CD14-positive monocyte (primary cell): ENCODE measurements around the gene FOXO3. TPM values are rescaled to one million over a fixed set of nuclear protein-coding genes. Genes with fewer than 3 reads are reported as not detected.
A peak's percentile ranks its signal among the peaks of the same experiment; 100 is the strongest.

Experiments used
- DNase-seq, 3 donors: peaks; one replicate each; pipeline ENCODE4 v3.0.0-alpha.2; 2011 to 2022
- H2AFZ ChIP-seq: 2 replicates; pipeline ENCODE4 v1.6.0; 2012; ENCODE audit warnings: mild to moderate bottlenecking, low read depth, low read length, inconsistent platforms; ENCODE audit not compliant: insufficient read depth, poor library complexity, severe bottlenecking
- H3K27ac ChIP-seq, 2 donors: 1 replicate in 1 of 2; 2 replicates in 1 of 2; pipeline ENCODE4 v1.5.1; 2012 to 2013; ENCODE audit warnings: low read length in 2 of 2, control low read depth in 1 of 2, inconsistent platforms in 1 of 2, low read depth in 1 of 2, mild to moderate bottlenecking in 1 of 2
- H3K27me3 ChIP-seq, 2 donors: one replicate each; pipeline versions ENCODE4 v1.6.0 to v1.6.1; 2011 to 2013; ENCODE audit warnings: low read length in 2 of 2; ENCODE audit not compliant: control insufficient read depth in 2 of 2, insufficient read depth in 2 of 2
- H3K36me3 ChIP-seq, 2 donors: replicated peaks in 1 of 2; 1 replicate in 1 of 2; 2 replicates in 1 of 2; pipeline versions ENCODE4 v1.5.1 to v1.6.1; 2012 to 2013; ENCODE audit warnings: low read length in 2 of 2, control low read depth in 1 of 2, inconsistent platforms in 1 of 2, mild to moderate bottlenecking in 1 of 2; ENCODE audit not compliant: insufficient read depth in 2 of 2, control insufficient read depth in 1 of 2
- H3K4me1 ChIP-seq, 2 donors: 1 replicate in 1 of 2; 2 replicates in 1 of 2; pipeline versions ENCODE4 v1.5.1 to v1.6.1; 2012 to 2013; ENCODE audit warnings: low read length in 2 of 2, control low read depth in 1 of 2, inconsistent platforms in 1 of 2, mild to moderate bottlenecking in 1 of 2, moderate library complexity in 1 of 2; ENCODE audit not compliant: insufficient read depth in 2 of 2, control insufficient read depth in 1 of 2
- H3K4me2 ChIP-seq: replicated peaks from 2 replicates; pipeline ENCODE3; 2012; ENCODE audit warnings: low read length, moderate library complexity, mild to moderate bottlenecking; ENCODE audit not compliant: poor library complexity, severe bottlenecking; ENCODE audit errors: extremely low read depth
- H3K4me3 ChIP-seq, 3 experiments: fragments of 200-600 bp in 1 of 3; sonication (generic) in 1 of 3; replicated peaks in 1 of 3; 1 replicate in 2 of 3; 2 replicates in 1 of 3; pipeline ENCODE4 v1.5.1; 2011 to 2013; ENCODE audit warnings: low read length in 3 of 3, mild to moderate bottlenecking in 3 of 3, control low read depth in 2 of 3, low read depth in 2 of 3, inconsistent platforms in 1 of 3, moderate library complexity in 1 of 3
- H3K79me2 ChIP-seq: 2 replicates; pipeline ENCODE4 v1.6.0; 2012; ENCODE audit warnings: mild to moderate bottlenecking, control low read depth, inconsistent platforms, low read length, moderate library complexity; ENCODE audit not compliant: insufficient read depth
- H3K9ac ChIP-seq: 2 replicates; pipeline ENCODE4 v1.6.0; 2017; ENCODE audit warnings: low read length, mild to moderate bottlenecking; ENCODE audit not compliant: insufficient read depth, poor library complexity, severe bottlenecking
- H3K9me3 ChIP-seq, 2 donors: replicated peaks in 1 of 2; 1 replicate in 1 of 2; 2 replicates in 1 of 2; pipeline versions ENCODE4 v1.5.1 to v1.6.1; 2012 to 2013; ENCODE audit warnings: low read length in 2 of 2, control low read depth in 1 of 2; ENCODE audit not compliant: control insufficient read depth in 1 of 2, insufficient read depth in 1 of 2
- H4K20me1 ChIP-seq: 2 replicates; pipeline ENCODE4 v1.6.0; 2012; ENCODE audit warnings: mild to moderate bottlenecking, low read length, control low read depth, moderate library complexity; ENCODE audit not compliant: insufficient read depth
- H3K27ac Mint-ChIP-seq, 7 donors: one replicate each; pipeline ENCODE4 v1.8.0; 2020; ENCODE audit warnings: mild to moderate bottlenecking in 7 of 7, mixed read lengths in 7 of 7, moderate library complexity in 6 of 7, inconsistent platforms in 2 of 7
- H3K27me3 Mint-ChIP-seq, 3 donors: one replicate each; pipeline ENCODE4 v1.8.0; 2021 to 2022; ENCODE audit warnings: low read depth in 3 of 3, mild to moderate bottlenecking in 3 of 3, mixed read lengths in 3 of 3, moderate library complexity in 3 of 3, inconsistent platforms in 1 of 3
- H3K36me3 Mint-ChIP-seq, 2 donors: one replicate each; pipeline ENCODE4 v1.8.0; 2020; ENCODE audit warnings: mixed read lengths in 2 of 2, inconsistent platforms in 1 of 2, mild to moderate bottlenecking in 1 of 2
- H3K4me1 Mint-ChIP-seq: one replicate; pipeline ENCODE4 v1.8.0; 2020; ENCODE audit warnings: mild to moderate bottlenecking, mixed read lengths
- H3K4me3 Mint-ChIP-seq, 2 donors: one replicate each; pipeline ENCODE4 v1.8.0; 2020; ENCODE audit warnings: mild to moderate bottlenecking in 2 of 2, mixed read lengths in 2 of 2, moderate library complexity in 1 of 2
- H3K9me3 Mint-ChIP-seq, 7 donors: one replicate each; pipeline ENCODE4 v1.8.0; 2020 to 2022; ENCODE audit warnings: mixed read lengths in 7 of 7, mild to moderate bottlenecking in 6 of 7, moderate library complexity in 6 of 7, inconsistent platforms in 2 of 7
- CTCF ChIP-seq: fragments of 200-600 bp; IDR thresholded peaks from one replicate; pipeline ENCODE4 v1.8.0; 2022; ENCODE audit warnings: antibody characterized with exemption, mild to moderate bottlenecking
- whole genome bisulfite sequencing: methylation state at CpG from one replicate; pipeline ENCODE4 v1.1.5; 2013; ENCODE audit warnings: missing lambda C conversion rate; ENCODE audit not compliant: insufficient coverage; 5-methylcytosine and 5-hydroxymethylcytosine counted together
- intact Hi-C, 2 donors: fragments of 100-400 bp; cut with micrococcal nuclease; formaldehyde crosslinking; loops; one replicate each; pipeline versions ENCODE4 v1.15.0 to v1.15.1; 2023
- polyA plus RNA-seq, 3 donors: library from polyadenylated mRNA; depleted of rRNA in 1 of 3; unstranded in 2 of 3; stranded (reverse) in 1 of 3; fragments of 300-500 nt in 2 of 3; fragments of >200 nt in 1 of 3; fragmentation: Illumina TruSeq in 2 of 3; gene quantifications; 1 replicate in 2 of 3; 2 replicates in 1 of 3; pipeline ENCODE4 v1.2.3, GENCODE V29; 2012 to 2021

Gene FOXO3
- polyA plus RNA-seq, 3 donors: 15.4 to 23.2 (median 17.5) TPM

DNA sequence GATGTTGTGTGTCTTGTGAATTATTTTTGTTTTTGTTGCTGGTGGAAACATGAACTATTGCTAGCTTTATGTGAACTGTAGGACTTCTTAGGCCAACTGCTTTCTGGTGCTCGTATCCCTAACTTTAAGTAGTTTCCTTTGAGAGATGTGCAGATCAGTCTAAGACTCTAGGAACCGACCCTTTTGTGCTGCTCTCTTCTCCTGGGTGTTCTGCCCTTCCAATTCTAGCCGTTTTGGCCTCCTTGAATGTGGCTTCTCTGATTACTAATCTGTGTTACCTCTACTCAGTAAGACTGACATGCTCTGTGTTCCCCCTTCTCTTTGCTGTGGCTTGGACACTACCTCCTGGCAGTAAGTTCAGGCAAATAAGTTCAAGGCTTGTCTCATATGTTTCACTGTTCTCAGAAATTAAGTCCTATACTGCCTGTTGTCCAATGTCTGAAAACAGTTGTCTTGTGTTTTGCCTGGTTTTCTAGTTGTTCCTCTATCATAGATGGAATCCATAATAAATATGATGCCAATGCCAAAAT lies 58.0 kb downstream of the FOXO3 start:
- no peak for TF ChIP-seq CTCF
- Mint-ChIP-seq H3K4me1 (peaks cover 80% of the 10 kb centered on the region), H3K36me3 (peaks cover 15 to 26% of the 10 kb centered on the region in 2 donors), H3K4me3 (no peak overlapping the region), H3K27me3 (peaks cover 0 to 4% (median 0%) of the 10 kb centered on the region in 3 donors), H3K9me3 (no peaks in the 10 kb centered on the region), H3K27ac (peak overlapping the region in 6 of 7 donors; percentile 27 to 69 (median 59))
- DNase-seq: no peak
- Histone ChIP-seq H3K79me2 (peaks cover 92% of the 10 kb centered on the region), H3K9ac (no peak overlapping the region), H2AFZ (no peak overlapping the region), H3K4me3 (peak overlapping the region in 1 of 3 experiments; percentile 5), H4K20me1 (peaks cover 91% of the 10 kb centered on the region), H3K4me1 (peaks cover 62 to 73% of the 10 kb centered on the region in 2 donors), H3K4me2 (peak overlapping the region; percentile 12), H3K27me3 (no peaks in the 10 kb centered on the region), H3K9me3 (no peaks in the 10 kb centered on the region), H3K36me3 (peaks cover 0 to 6% of the 10 kb centered on the region in 2 donors), H3K27ac (no peak overlapping the region)
- intact Hi-C loops: no loop called here
- 93% methylated on average over 3 of the region's 3 CpGs for WGBS

GRCh38 chr6:108619431-108620197 lies 58.9 kb downstream of the FOXO3 start:
- peaks cover 15 to 24% of the 10 kb centered on the region in 2 donors for H3K36me3 Mint-ChIP-seq
- Histone ChIP-seq H4K20me1 (peaks cover 91% of the 10 kb centered on the region), H3K27ac (peak overlapping the region in 1 of 2 donors; percentile 9), H2AFZ (no peak overlapping the region), H3K9me3 (no peaks in the 10 kb centered on the region), H3K27me3 (no peaks in the 10 kb centered on the region), H3K79me2 (peaks cover 92% of the 10 kb centered on the region), H3K9ac (no peak overlapping the region), H3K4me2 (peak overlapping the region; percentile 12), H3K4me1 (peaks cover 62 to 78% of the 10 kb centered on the region in 2 donors), H3K36me3 (peaks cover 0 to 6% of the 10 kb centered on the region in 2 donors), H3K4me3 (peak overlapping the region in 1 of 3 experiments; percentile 5)
- 100% methylated on average over 1 of the region's 2 CpGs for WGBS
- peaks cover 79% of the 10 kb centered on the region for H3K4me1 Mint-ChIP-seq
- H3K4me3 Mint-ChIP-seq: no peak overlapping the region
- DNase-seq: no peak
- no peaks in the 10 kb centered on the region for H3K9me3 Mint-ChIP-seq
- peaks cover 0 to 4% (median 0%) of the 10 kb centered on the region in 3 donors for H3K27me3 Mint-ChIP-seq
- TF ChIP-seq CTCF: no peak
- H3K27ac Mint-ChIP-seq: no peak overlapping the region
- intact Hi-C loops: loop anchor here (5.0 to 10.0 kb wide), 3 partner anchors 32 to 55 kb away; partner anchors contain the start of gene FOXO3 (in 1 of the 2)
